ENCODE data around the gene LGALS9. TPM values are rescaled to one million over a fixed set of nuclear protein-coding genes. Genes with fewer than 3 reads are reported as not detected.

Gene LGALS9
- total and polyA plus RNA-seq, 2 experiments from 2014 or later = 3.1 to 14.1 TPM

Small RNAs within 50 kb of the gene (small RNA-seq; reads per million reads assigned to genes)
- gene AC015688.1 = not detected
- gene AC015688.2 = not detected
- not detected for gene AC015688.5
- gene CPDP1 = not detected

Other genes starting within 250 kb of the LGALS9 start
- gene KSR1, start 174.7 kb upstream of the LGALS9 start, total RNA-seq = 19.9 and 32.6 TPM in 2 replicates
- gene KSR1, start 174.7 kb upstream of the LGALS9 start, polyA plus RNA-seq = 16.2 and 23.8 TPM in 2 replicates
- gene NOS2, start 169.3 kb downstream of the LGALS9 start, total RNA-seq = 6.7 TPM in 2 replicates
- gene NOS2, start 169.3 kb downstream of the LGALS9 start, polyA plus RNA-seq = 2.5 and 7.9 TPM in 2 replicates